Activated CD4-positive, alpha-beta T cell treated with anti-CD3 and anti-CD28 coated beads, Interleukin-2, amount 10 ng/mL, durations not matched to agents 24 days and 14 days (primary cell): ENCODE results near the gene MAGI1. TPM values are rescaled to one million over a fixed set of nuclear protein-coding genes. Genes with fewer than 3 reads are reported as not detected.
A peak's percentile ranks its signal among the peaks of the same experiment; 100 is the strongest.

ENCODE experiments used
- DNase-seq: peaks from one replicate; pipeline ENCODE4 v3.0.0; 2022
- H3K27ac Mint-ChIP-seq: one replicate; pipeline ENCODE4 v1.8.0; 2022; ENCODE audit warnings: mild to moderate bottlenecking, mixed read lengths
- H3K27me3 Mint-ChIP-seq: one replicate; pipeline ENCODE4 v1.8.0; 2022; ENCODE audit warnings: mixed read lengths
- H3K36me3 Mint-ChIP-seq: one replicate; pipeline ENCODE4 v1.8.0; 2022; ENCODE audit warnings: low read depth, mild to moderate bottlenecking, mixed read lengths
- H3K4me1 Mint-ChIP-seq: one replicate; pipeline ENCODE4 v1.8.0; 2021; ENCODE audit warnings: mixed read lengths
- H3K4me3 Mint-ChIP-seq: one replicate; pipeline ENCODE4 v1.8.0; 2022; ENCODE audit warnings: mild to moderate bottlenecking, moderate library complexity, mixed read lengths
- H3K9me3 Mint-ChIP-seq: one replicate; pipeline ENCODE4 v1.8.0; 2021; ENCODE audit warnings: mixed read lengths
- intact Hi-C: fragments of 100-400 bp; cut with micrococcal nuclease; formaldehyde crosslinking; loops from one replicate; pipeline ENCODE4 v1.15.1; 2023
- total RNA-seq: library from RNA; stranded (reverse); gene quantifications from 2 replicates; pipeline ENCODE4 v1.2.3, GENCODE V29; 2022

The MAGI1 gene
- total RNA-seq: 2.0 and 2.2 TPM in 2 replicates

GRCh38 chr3:66038726-66039589, at the start of gene MAGI1:
Gene MAGI1 (minus strand): TSS chr3:66038918. CDS start chr3:66038308, 610 bp downstream.
- peaks cover 61% of the 10 kb centered on the region for H3K27me3 Mint-ChIP-seq
- no peaks in the 10 kb centered on the region for H3K9me3 Mint-ChIP-seq
- intact Hi-C loops: loop anchor here (10.0 kb wide), 1 partner anchor 266 kb away; no protein-coding TSS in a partner anchor
- H3K4me3 Mint-ChIP-seq: peak within 1 kb of the TSS; percentile 96
- peak within 1 kb of the TSS; percentile 88 for H3K27ac Mint-ChIP-seq
- H3K4me1 Mint-ChIP-seq: peaks cover 9% of the 10 kb centered on the region
- H3K36me3 Mint-ChIP-seq: peaks cover 2% of the 10 kb centered on the region
- peak; percentile 80 for DNase-seq

- Mint-ChIP-seq H3K36me3 (no peaks in the 10 kb centered on the region), H3K4me3 (no peak overlapping the region), H3K9me3 (no peaks in the 10 kb centered on the region), H3K27me3 (no peaks in the 10 kb centered on the region), H3K4me1 (no peaks in the 10 kb centered on the region), H3K27ac (no peak overlapping the region)
- intact Hi-C loops: no loop called here
- no peak for DNase-seq
Measured at GRCh38 chr3:66083784-66084213, 45.1 kb upstream of the MAGI1 start.

GRCh38 chr3:66083096-66083678, 44.5 kb upstream of the MAGI1 start:
- Mint-ChIP-seq H3K4me1 (no peaks in the 10 kb centered on the region), H3K9me3 (no peaks in the 10 kb centered on the region), H3K27ac (no peak overlapping the region), H3K36me3 (no peaks in the 10 kb centered on the region), H3K27me3 (no peaks in the 10 kb centered on the region), H3K4me3 (no peak overlapping the region)
- no peak for DNase-seq
- intact Hi-C loops: no loop called here

GRCh38 chr3:66082679-66083078, 44.0 kb upstream of the MAGI1 start:
- DNase-seq: no peak
- Mint-ChIP-seq H3K9me3 (no peaks in the 10 kb centered on the region), H3K27ac (no peak overlapping the region), H3K36me3 (no peaks in the 10 kb centered on the region), H3K4me1 (no peaks in the 10 kb centered on the region), H3K4me3 (no peak overlapping the region), H3K27me3 (no peaks in the 10 kb centered on the region)
- intact Hi-C loops: no loop called here

GRCh38 chr3:66080167-66080566, 41.4 kb upstream of the MAGI1 start:
- Mint-ChIP-seq H3K4me1 (no peaks in the 10 kb centered on the region), H3K36me3 (no peaks in the 10 kb centered on the region), H3K4me3 (no peak overlapping the region), H3K27me3 (no peaks in the 10 kb centered on the region), H3K9me3 (no peaks in the 10 kb centered on the region), H3K27ac (no peak overlapping the region)
- DNase-seq: no peak
- intact Hi-C loops: no loop called here

- Mint-ChIP-seq H3K9me3 (no peaks in the 10 kb centered on the region), H3K27ac (no peak overlapping the region), H3K4me3 (no peak overlapping the region), H3K36me3 (no peaks in the 10 kb centered on the region), H3K4me1 (no peaks in the 10 kb centered on the region), H3K27me3 (no peaks in the 10 kb centered on the region)
- intact Hi-C loops: no loop called here
- no peak for DNase-seq
Measured at GRCh38 chr3:66077973-66078372, 39.3 kb upstream of the MAGI1 start.

GRCh38 chr3:66076861-66077470, 38.2 kb upstream of the MAGI1 start:
- Mint-ChIP-seq H3K27ac (no peak overlapping the region), H3K9me3 (no peaks in the 10 kb centered on the region), H3K27me3 (no peaks in the 10 kb centered on the region), H3K4me3 (no peak overlapping the region), H3K36me3 (no peaks in the 10 kb centered on the region), H3K4me1 (no peaks in the 10 kb centered on the region)
- DNase-seq: no peak
- intact Hi-C loops: no loop called here

- no peaks in the 10 kb centered on the region for H3K36me3 Mint-ChIP-seq
- DNase-seq: no peak
- intact Hi-C loops: no loop called here
Measured at GRCh38 chr3:66075281-66075680, 36.6 kb upstream of the MAGI1 start.

GRCh38 chr3:66073464-66074141, 34.9 kb upstream of the MAGI1 start:
- intact Hi-C loops: no loop called here
- Mint-ChIP-seq H3K36me3 (no peaks in the 10 kb centered on the region), H3K4me3 (no peak overlapping the region), H3K27ac (no peak overlapping the region), H3K27me3 (no peaks in the 10 kb centered on the region), H3K4me1 (no peaks in the 10 kb centered on the region), H3K9me3 (no peaks in the 10 kb centered on the region)
- DNase-seq: no peak

More at GRCh38 chr3:66075281-66075680, 36.6 kb upstream of the MAGI1 start:
- Mint-ChIP-seq H3K27ac (no peak overlapping the region), H3K4me3 (no peak overlapping the region), H3K4me1 (no peaks in the 10 kb centered on the region), H3K27me3 (no peaks in the 10 kb centered on the region), H3K9me3 (no peaks in the 10 kb centered on the region)

- no peaks in the 10 kb centered on the region for H3K4me1 Mint-ChIP-seq
- H3K36me3 Mint-ChIP-seq: no peaks in the 10 kb centered on the region
- H3K4me3 Mint-ChIP-seq: no peak overlapping the region
- intact Hi-C loops: no loop called here
- H3K27me3 Mint-ChIP-seq: no peaks in the 10 kb centered on the region
- no peak overlapping the region for H3K27ac Mint-ChIP-seq
- no peak for DNase-seq
- no peaks in the 10 kb centered on the region for H3K9me3 Mint-ChIP-seq
Measured at GRCh38 chr3:66068255-66068654, 29.5 kb upstream of the MAGI1 start.

- Mint-ChIP-seq H3K27me3 (no peaks in the 10 kb centered on the region), H3K4me1 (no peaks in the 10 kb centered on the region), H3K27ac (no peak overlapping the region), H3K36me3 (no peaks in the 10 kb centered on the region), H3K9me3 (no peaks in the 10 kb centered on the region), H3K4me3 (no peak overlapping the region)
- intact Hi-C loops: no loop called here
- DNase-seq: no peak
Measured at GRCh38 chr3:66066963-66067617, 28.4 kb upstream of the MAGI1 start.

GRCh38 chr3:66055289-66055688, 16.6 kb upstream of the MAGI1 start:
- Mint-ChIP-seq H3K4me1 (no peaks in the 10 kb centered on the region), H3K27me3 (peaks cover 4% of the 10 kb centered on the region), H3K36me3 (no peaks in the 10 kb centered on the region), H3K4me3 (no peak overlapping the region), H3K9me3 (no peaks in the 10 kb centered on the region), H3K27ac (no peak overlapping the region)
- intact Hi-C loops: no loop called here
- DNase-seq: no peak

GRCh38 chr3:66053550-66054094, 14.9 kb upstream of the MAGI1 start:
- Mint-ChIP-seq H3K4me1 (no peaks in the 10 kb centered on the region), H3K4me3 (no peak overlapping the region), H3K27me3 (peaks cover 4% of the 10 kb centered on the region), H3K36me3 (no peaks in the 10 kb centered on the region), H3K9me3 (no peaks in the 10 kb centered on the region), H3K27ac (no peak overlapping the region)
- intact Hi-C loops: no loop called here
- DNase-seq: no peak
